H1 (cell line): ENCODE measurements around the gene EIF4E1B. TPM values are rescaled to one million over a fixed set of nuclear protein-coding genes. Genes with fewer than 3 reads are reported as not detected.

Experiments
- CTCF ChIA-PET: fragments of 300-600 bp; sonication (Branson Sonifier 250); formaldehyde crosslinking; loops from one replicate; lab custom pipeline; 2021; ENCODE audit not compliant: partially characterized antibody; lab: Charles Lee
- POLR2A ChIA-PET: fragments of 300-600 bp; sonication (Branson Sonifier 250); formaldehyde crosslinking; loops from one replicate; lab custom pipeline; 2021; ENCODE audit warnings: inconsistent platforms; ENCODE audit not compliant: partially characterized antibody; lab: Charles Lee
- DNase-seq, 2 experiments: peaks; one replicate each; pipeline versions ENCODE4 v3.0.0 to v3.0.0-alpha.2; 2010 to 2022; ENCODE audit warnings: low spot score in 2 of 2, low read depth in 1 of 2, mixed read lengths in 1 of 2
- FAIRE-seq: peaks from 2 replicates; lab custom pipeline; 2011; peaks lifted over from hg19 to GRCh38; lab: Jason Lieb, UNC
- H2AFZ ChIP-seq: 2 replicates; pipeline ENCODE4 v1.8.1; 2012; ENCODE audit warnings: low read length, inconsistent platforms
- H2AK5ac ChIP-seq: 2 replicates; pipeline ENCODE4 v1.6.1; 2013; ENCODE audit warnings: low read depth, low read length
- H2BK120ac ChIP-seq: replicated peaks from 2 replicates; pipeline ENCODE3; 2013; ENCODE audit warnings: low read depth, low read length, inconsistent platforms
- H2BK12ac ChIP-seq: 2 replicates; pipeline ENCODE4 v1.6.1; 2013; ENCODE audit warnings: low read depth, low read length
- H2BK15ac ChIP-seq: 2 replicates; pipeline ENCODE4 v1.6.1; 2013; ENCODE audit warnings: low read length
- H2BK20ac ChIP-seq: 2 replicates; pipeline ENCODE4 v1.6.1; 2013; ENCODE audit warnings: low read length
- H2BK5ac ChIP-seq: 2 replicates; pipeline ENCODE4 v1.6.1; 2013; ENCODE audit warnings: low read depth, low read length
- H3K14ac ChIP-seq: 2 replicates; pipeline ENCODE4 v1.6.1; 2013; ENCODE audit warnings: inconsistent platforms; ENCODE audit not compliant: insufficient read length
- H3K18ac ChIP-seq: 2 replicates; pipeline ENCODE4 v1.6.1; 2013; ENCODE audit warnings: low read length; ENCODE audit errors: extremely low read depth
- H3K23ac ChIP-seq: 2 replicates; pipeline ENCODE4 v1.6.1; 2013; ENCODE audit warnings: inconsistent platforms; ENCODE audit not compliant: insufficient read length
- H3K23me2 ChIP-seq: 2 replicates; pipeline ENCODE4 v1.6.1; 2013; ENCODE audit warnings: low read depth, low read length
- H3K27ac ChIP-seq: 2 replicates; pipeline ENCODE4 v1.6.1; 2011; ENCODE audit warnings: low read depth, low read length, inconsistent platforms
- H3K27me3 ChIP-seq, 4 experiments: replicated peaks in 1 of 4; 1 replicate in 1 of 4; 2 replicates in 3 of 4; pipeline versions ENCODE4 v1.6.1 to v1.8.1; 2011 to 2013; ENCODE audit warnings: low read length in 3 of 4, mild to moderate bottlenecking in 3 of 4, inconsistent platforms in 2 of 4, mixed read lengths in 2 of 4, moderate library complexity in 1 of 4; ENCODE audit not compliant: control insufficient read depth in 3 of 4, insufficient read depth in 3 of 4; ENCODE audit errors: extremely low read depth in 1 of 4
- H3K36me3 ChIP-seq, 4 experiments: 2 replicates each; pipeline versions ENCODE4 v1.6.1 to v1.8.1; 2011 to 2013; ENCODE audit warnings: mild to moderate bottlenecking in 4 of 4, low read length in 3 of 4, moderate library complexity in 2 of 4, control low read depth in 1 of 4, inconsistent platforms in 1 of 4; ENCODE audit not compliant: insufficient read depth in 4 of 4, control insufficient read depth in 2 of 4
- H3K4ac ChIP-seq: replicated peaks from 2 replicates; pipeline ENCODE3; 2013; ENCODE audit warnings: low read length, low read depth, mixed read lengths, inconsistent platforms; ENCODE audit not compliant: insufficient read length
- H3K4me1 ChIP-seq, 4 experiments: replicated peaks in 1 of 4; 1 replicate in 1 of 4; 2 replicates in 3 of 4; pipeline versions ENCODE4 v1.6.1 to v1.8.1; 2011 to 2013; ENCODE audit warnings: low read length in 3 of 4, inconsistent platforms in 2 of 4, mixed read lengths in 1 of 4; ENCODE audit not compliant: insufficient read depth in 4 of 4, control insufficient read depth in 3 of 4
- H3K4me2 ChIP-seq, 2 experiments: 2 replicates each; pipeline versions ENCODE4 v1.6.1 to v1.8.1; 2011 to 2013; ENCODE audit warnings: low read depth in 2 of 2, low read length in 2 of 2, control low read depth in 1 of 2, inconsistent platforms in 1 of 2, mild to moderate bottlenecking in 1 of 2; ENCODE audit not compliant: insufficient read depth in 1 of 2
- H3K4me3 ChIP-seq, 4 experiments: fragments of 200-600, 300-600 bp in 1 of 4; sonication (generic), shearing (Covaris generic), sonication (Bioruptor Twin) in 1 of 4; 2 replicates each; pipeline versions ENCODE4 v1.5.1 to v1.8.1; 2011 to 2016; ENCODE audit warnings: low read length in 4 of 4, low read depth in 3 of 4, control low read depth in 2 of 4, inconsistent platforms in 2 of 4, mild to moderate bottlenecking in 2 of 4, mixed read lengths in 1 of 4, moderate library complexity in 1 of 4; ENCODE audit not compliant: insufficient read depth in 2 of 4; ENCODE audit errors: extremely low read depth in 1 of 4
- H3K56ac ChIP-seq: replicated peaks from 2 replicates; pipeline ENCODE3; 2013; ENCODE audit warnings: low read depth, mild to moderate bottlenecking, mixed read lengths, low read length, inconsistent platforms; ENCODE audit not compliant: insufficient read length
- H3K79me1 ChIP-seq: 2 replicates; pipeline ENCODE4 v1.6.1; 2013; ENCODE audit warnings: low read depth, low read length, control low read depth
- H3K79me2 ChIP-seq, 2 experiments: 2 replicates each; pipeline versions ENCODE4 v1.6.1 to v1.8.1; 2012 to 2013; ENCODE audit warnings: low read length in 2 of 2, mild to moderate bottlenecking in 2 of 2, inconsistent platforms in 1 of 2; ENCODE audit not compliant: insufficient read depth in 2 of 2, control insufficient read depth in 1 of 2
- H3K9ac ChIP-seq, 4 experiments: replicated peaks in 1 of 4; 1 replicate in 1 of 4; 2 replicates in 3 of 4; pipeline versions ENCODE4 v1.6.1 to v1.8.1; 2011 to 2013; ENCODE audit warnings: low read depth in 3 of 4, low read length in 3 of 4, control low read depth in 2 of 4, mild to moderate bottlenecking in 2 of 4, moderate library complexity in 2 of 4, inconsistent platforms in 1 of 4; ENCODE audit errors: extremely low read depth in 1 of 4
- H3K9me3 ChIP-seq, 2 experiments: 2 replicates each; pipeline versions ENCODE4 v1.6.1 to v1.8.1; 2012 to 2013; ENCODE audit warnings: mild to moderate bottlenecking in 2 of 2, moderate library complexity in 2 of 2, control low read depth in 1 of 2, inconsistent platforms in 1 of 2, low read depth in 1 of 2, low read length in 1 of 2, mixed read lengths in 1 of 2; ENCODE audit not compliant: insufficient read depth in 2 of 2
- H4K20me1 ChIP-seq, 2 experiments: replicated peaks in 1 of 2; 2 replicates each; pipeline versions ENCODE3 to v1.8.1; 2011 to 2013; ENCODE audit warnings: inconsistent platforms in 2 of 2, low read length in 2 of 2, mild to moderate bottlenecking in 1 of 2; ENCODE audit not compliant: insufficient read depth in 2 of 2, control insufficient read depth in 1 of 2
- H4K5ac ChIP-seq: 2 replicates; pipeline ENCODE4 v1.6.1; 2013; ENCODE audit warnings: low read length, low read depth, mixed read lengths, inconsistent platforms; ENCODE audit not compliant: insufficient read length
- H4K8ac ChIP-seq: 2 replicates; pipeline ENCODE4 v1.8.0; 2013; ENCODE audit warnings: mild to moderate bottlenecking, moderate library complexity, low read length, inconsistent platforms; ENCODE audit not compliant: insufficient read depth; ENCODE audit errors: extremely low read depth
- H4K91ac ChIP-seq: replicated peaks from 2 replicates; pipeline ENCODE3; 2013; ENCODE audit warnings: low read length, mixed read lengths, inconsistent platforms; ENCODE audit not compliant: insufficient read length
- ATF2 ChIP-seq: IDR thresholded peaks from 2 replicates; pipeline ENCODE4 v1.6.1; 2012; ENCODE audit warnings: low read length, inconsistent platforms
- CHD1 ChIP-seq: IDR thresholded peaks from 2 replicates; pipeline ENCODE4 v1.6.1; 2012; ENCODE audit warnings: low read depth, low read length, improper control_type of control experiment
- EZH2 ChIP-seq: fragments of 200-600 bp; sonication (generic); IDR thresholded peaks from 2 replicates; pipeline ENCODE4 v1.7.1; 2012; ENCODE audit warnings: low read depth, mild to moderate bottlenecking, moderate library complexity, low read length, inconsistent platforms; ENCODE audit not compliant: severe bottlenecking
- GTF2F1 ChIP-seq: IDR thresholded peaks from 2 replicates; pipeline ENCODE4 v1.6.1; 2012; ENCODE audit warnings: low read depth, low read length, improper control_type of control experiment, borderline replicate concordance
- KDM4A ChIP-seq: IDR thresholded peaks from one replicate; pipeline ENCODE4 v1.7.1; 2012; ENCODE audit warnings: low read depth, mild to moderate bottlenecking, moderate library complexity, low read length, inconsistent platforms; ENCODE audit not compliant: severe bottlenecking
- KDM5A ChIP-seq: fragments of 200-600 bp; IDR thresholded peaks from 2 replicates; pipeline ENCODE4 v1.7.1; 2012; ENCODE audit warnings: mild to moderate bottlenecking, low read length, inconsistent platforms, mixed read lengths
- NRF1 ChIP-seq: IDR thresholded peaks from 2 replicates; pipeline ENCODE4 v1.6.1; 2011; ENCODE audit warnings: mild to moderate bottlenecking, low read depth, low read length, improper control_type of control experiment
- POLR2A ChIP-seq, 2 experiments: IDR thresholded peaks; 1 replicate in 1 of 2; 2 replicates in 1 of 2; pipeline ENCODE4 v1.6.1; 2011; ENCODE audit warnings: low read depth in 2 of 2, low read length in 2 of 2, mild to moderate bottlenecking in 2 of 2; ENCODE audit errors: control extremely low read depth in 1 of 2
- POLR2AphosphoS5 ChIP-seq: IDR thresholded peaks from 2 replicates; pipeline ENCODE4 v1.6.1; 2011; ENCODE audit warnings: low read depth, low read length
- RXRA ChIP-seq: IDR thresholded peaks from 2 replicates; pipeline ENCODE4 v1.6.1; 2011; ENCODE audit warnings: low read depth, mild to moderate bottlenecking, low read length, moderate library complexity; ENCODE audit not compliant: insufficient read depth
- TEAD4 ChIP-seq: IDR thresholded peaks from 2 replicates; pipeline ENCODE4 v1.6.1; 2012; ENCODE audit warnings: low read depth, low read length, inconsistent platforms, mixed read lengths
- USF2 ChIP-seq: IDR thresholded peaks from 2 replicates; pipeline ENCODE4 v1.6.1; 2011; ENCODE audit warnings: low read length, improper control_type of control experiment
- WGBS, 2 experiments: shearing (Covaris generic) in 1 of 2; methylation state at CpG; one replicate each; pipeline versions ENCODE4 v1.1.6 to v1.1.7; 2013 to 2015; ENCODE audit warnings: low lambda C conversion rate in 2 of 2, mixed read lengths in 2 of 2, inconsistent platforms in 1 of 2, low coverage in 1 of 2, missing lambda C conversion rate in 1 of 2; ENCODE audit not compliant: insufficient replicate concordance in 2 of 2, insufficient coverage in 1 of 2, insufficient read length in 1 of 2; ENCODE audit errors: extremely low coverage in 1 of 2, missing lambda C conversion rate in 1 of 2; 5-methylcytosine and 5-hydroxymethylcytosine counted together
- polyA plus RNA-seq, 7 experiments: library from polyadenylated mRNA; depleted of rRNA in 3 of 7; stranded (reverse) in 5 of 7; unstranded in 2 of 7; fragments of >200 nt in 5 of 7; fragments of 200-250 nt in 2 of 7; gene quantifications; 1 replicate in 5 of 7; 2 replicates in 1 of 7; 4 replicates in 1 of 7; pipeline versions ENCODE4 v1.2.1 to v1.2.3, GENCODE V29; 2011 to 2013; ENCODE audit warnings: missing spikeins in 2 of 7, mixed read lengths in 2 of 7
- total RNA-seq: library from RNA; stranded (reverse); fragmentation: NEBNext Ultra II Directional; extraction: Animal tissue kit (Norgen Biotek cat#: 25700); gene quantifications from 2 replicates; pipeline ENCODE4 v1.2.1, GENCODE V29; 2021

Gene EIF4E1B
- total and polyA plus RNA-seq, 2 of the 8 experiments (the other 6 are each of a cell fraction or from before 2014, with no cell fraction given), result 0.97 to 1.3 TPM

- H3K36me3 ChIP-seq, result no peaks in the 10 kb centered on the region
- peaks cover 2 to 27% (median 13%) of the 10 kb centered on the region in 4 experiments; a peak in 6 of 7 replicates for H3K4me1 ChIP-seq
- peaks cover 0 to 4% of the 10 kb centered on the region in 2 experiments for H4K20me1 ChIP-seq
- H3K9me3 ChIP-seq, result peaks cover 0 to under 1% of the 10 kb centered on the region in 2 experiments; a peak in 1 of 4 replicates
- H2BK5ac ChIP-seq, result no peak overlapping the region
- H4K8ac ChIP-seq, result no peak overlapping the region
- no peak overlapping the region for H2AFZ ChIP-seq
- peaks cover 9% of the 10 kb centered on the region for H3K23me2 ChIP-seq
- no peak overlapping the region for H3K23ac ChIP-seq
- H3K79me1 ChIP-seq, result no peaks in the 10 kb centered on the region
- no peak overlapping the region for H3K4me2 ChIP-seq
- H3K9ac ChIP-seq, result no peak overlapping the region
- H2BK120ac ChIP-seq, result no peak overlapping the region
- WGBS, 2 experiments, result 88% methylated on average over 9 of the region's 9 CpGs; no CpG with 5 or more reads in 1 of the 2 experiments
- ChIA-PET POLR2A (interaction anchor here (1.9 kb wide), 1 partner anchor 11 kb away, joined by 6 read pairs; no protein-coding TSS in a partner anchor), CTCF (interaction anchor here (1.6 to 1.9 kb wide), 2 partner anchors 15 to 46 kb away, joined by 3 to 7 read pairs; no protein-coding TSS in a partner anchor)
- no peak overlapping the region for H3K18ac ChIP-seq
- no peak overlapping the region for H4K91ac ChIP-seq
- H2AK5ac ChIP-seq, result no peak overlapping the region
- DNase-seq (no peak), FAIRE-seq (no peak)
- no peak overlapping the region for H3K4me3 ChIP-seq
- H2BK15ac ChIP-seq, result no peak overlapping the region; the same call in 1 of the 2 replicates
- H3K27me3 ChIP-seq, result peaks cover 3 to 40% (median 25%) of the 10 kb centered on the region in 4 experiments
- H3K27ac ChIP-seq, result no peak overlapping the region
- H3K79me2 ChIP-seq, result no peaks in the 10 kb centered on the region
- H3K56ac ChIP-seq, result no peak overlapping the region
- no peak overlapping the region for H3K4ac ChIP-seq
- H4K5ac ChIP-seq, result no peak overlapping the region
- H3K14ac ChIP-seq, result no peak overlapping the region
- H2BK20ac ChIP-seq, result no peak overlapping the region
- no peak overlapping the region for H2BK12ac ChIP-seq
- TF ChIP-seq POLR2A (IDR thresholded peaks at IDR 0.05; ENCODE audit: control extremely low read depth in 1 of 2, low read depth in 2 of 2, low read length in 2 of 2) (no peak), ATF2 (no peak), TEAD4 (no peak), POLR2AphosphoS5 (no peak), NRF1 (no peak), CHD1 (no peak), KDM5A (no peak), USF2 (no peak), RXRA (no peak), EZH2 (no peak), KDM4A (no peak), GTF2F1 (no peak)
Observed at GRCh38 chr5:176624938-176625337, 5.5 kb upstream of the EIF4E1B start.
